Endothelial cell of umbilical vein (primary cell): ENCODE measurements around the gene CDK2. TPM values are rescaled to one million over a fixed set of nuclear protein-coding genes. Genes with fewer than 3 reads are reported as not detected.
"Not testable (repeated sequence)": the region's sequence is repeated elsewhere in the genome, so short reads cannot be mapped to it uniquely, and the experiment has no call there.

ENCODE experiments used
- Bru-seq: library from RNA; stranded (reverse); fragments of 400-500 nt; gene quantifications from one replicate; lab custom pipeline; 2021; lab: Mats Ljungman, UMichigan
- BruChase-seq, 2 experiments: library from RNA; stranded (reverse); fragments of 400-500 nt; gene quantifications; one replicate each; lab custom pipeline; 2021; lab: Mats Ljungman, UMichigan
- BruUV-seq: library from RNA; stranded (reverse); fragments of 400-500 nt; replicated peaks from 2 replicates; lab custom pipeline; 2021; lab: Mats Ljungman, UMichigan
- CTCF ChIA-PET: fragments of 300-600, 350-600 bp; sonication (Branson Sonifier 250); formaldehyde crosslinking; loops from one replicate; lab custom pipeline; 2021; ENCODE audit warnings: antibody characterized with exemption, inconsistent platforms; lab: Charles Lee
- POLR2A ChIA-PET: fragments of 300-600, 350-600 bp; sonication (Branson Sonifier 250); formaldehyde crosslinking; loops from one replicate; lab custom pipeline; 2021; ENCODE audit warnings: antibody characterized with exemption, inconsistent platforms; lab: Charles Lee
- DNase-seq: peaks from one replicate; pipeline ENCODE4 v3.0.0-alpha.2; 2011; ENCODE audit warnings: low read depth, low spot score
- FAIRE-seq: peaks from 2 replicates; lab custom pipeline; 2011; peaks lifted over from hg19 to GRCh38; lab: Jason Lieb, UNC
- H2AFZ ChIP-seq: 2 replicates; pipeline ENCODE4 v1.6.0; 2012; ENCODE audit warnings: low read depth, low read length, control low read depth, inconsistent platforms
- H3K27ac ChIP-seq: 2 replicates; pipeline ENCODE4 v1.5.1; 2011; ENCODE audit warnings: low read depth, mild to moderate bottlenecking, control low read depth, low read length, moderate library complexity; ENCODE audit not compliant: insufficient read depth
- H3K27me3 ChIP-seq, 2 experiments: 2 replicates each; pipeline versions ENCODE4 v1.6.0 to v1.6.1; 2011; ENCODE audit warnings: low read length in 2 of 2, mixed read lengths in 1 of 2; ENCODE audit not compliant: control insufficient read depth in 2 of 2, insufficient read depth in 2 of 2
- H3K36me3 ChIP-seq, 2 experiments: 2 replicates in 1 of 2; 3 replicates in 1 of 2; pipeline ENCODE4 v1.5.1; 2011; ENCODE audit warnings: low read length in 2 of 2, mild to moderate bottlenecking in 1 of 2, moderate library complexity in 1 of 2; ENCODE audit not compliant: control insufficient read depth in 2 of 2, insufficient read depth in 2 of 2; ENCODE audit errors: extremely low read depth in 1 of 2
- H3K4me1 ChIP-seq: 3 replicates; pipeline ENCODE4 v1.5.1; 2011; ENCODE audit warnings: mild to moderate bottlenecking, low read length; ENCODE audit not compliant: control insufficient read depth, insufficient read depth; ENCODE audit errors: extremely low read depth
- H3K4me2 ChIP-seq: 2 replicates; pipeline ENCODE4 v1.6.1; 2011; ENCODE audit warnings: low read length, control low read depth, mixed read lengths; ENCODE audit not compliant: insufficient read depth
- H3K4me3 ChIP-seq, 3 experiments: fragments of 200-600 bp in 1 of 3; sonication (generic), shearing (Covaris generic) in 1 of 3; replicated peaks in 1 of 3; 2 replicates each; pipeline ENCODE4 v1.5.1; 2011 to 2016; ENCODE audit warnings: control low read depth in 3 of 3, low read length in 3 of 3, mild to moderate bottlenecking in 2 of 3, inconsistent platforms in 1 of 3, low read depth in 1 of 3, moderate library complexity in 1 of 3; ENCODE audit not compliant: insufficient read depth in 1 of 3
- H3K79me2 ChIP-seq: 2 replicates; pipeline ENCODE4 v1.6.0; 2012; ENCODE audit warnings: low read length, inconsistent platforms; ENCODE audit not compliant: control insufficient read depth, insufficient read depth
- H3K9ac ChIP-seq: replicated peaks from 2 replicates; pipeline ENCODE3; 2011; ENCODE audit warnings: low read length, control low read depth; ENCODE audit not compliant: insufficient read depth; ENCODE audit errors: extremely low read depth
- H3K9me1 ChIP-seq: replicated peaks from 3 replicates; pipeline ENCODE4 v1.6.0; 2011; ENCODE audit warnings: mild to moderate bottlenecking, low read length; ENCODE audit not compliant: control insufficient read depth, insufficient read depth; ENCODE audit errors: extremely low read depth
- H3K9me3 ChIP-seq: replicated peaks from 2 replicates; pipeline ENCODE4 v1.5.1; 2012; ENCODE audit warnings: low read length, inconsistent platforms; ENCODE audit not compliant: control insufficient read depth, insufficient read depth
- H4K20me1 ChIP-seq: replicated peaks from 2 replicates; pipeline ENCODE3; 2011; ENCODE audit warnings: mild to moderate bottlenecking, low read length; ENCODE audit not compliant: control insufficient read depth, insufficient read depth; ENCODE audit errors: extremely low read depth
- FOS ChIP-seq: IDR thresholded peaks from 2 replicates; pipeline ENCODE4 v1.6.1; 2011; ENCODE audit warnings: mild to moderate bottlenecking, low read length, moderate library complexity, borderline replicate concordance; ENCODE audit not compliant: insufficient read depth
- POLR2A ChIP-seq: IDR thresholded peaks from 2 replicates; pipeline ENCODE4 v1.6.1; 2012; ENCODE audit warnings: low read depth, mild to moderate bottlenecking, control low read depth, low read length
- POLR2AphosphoS5 ChIP-seq: IDR thresholded peaks from 2 replicates; pipeline ENCODE4 v1.6.1; 2012; ENCODE audit warnings: low read depth, mild to moderate bottlenecking, control low read depth, low read length, moderate library complexity; ENCODE audit not compliant: insufficient read depth
- dilution Hi-C: fragments of 300-500 bp; cut with MboI; formaldehyde crosslinking; loops from one replicate; pipeline ENCODE4 v1.15.0; 2019; ENCODE audit warnings: low sequenced_read_pairs; ENCODE audit not compliant: extremely low pct_ligation_motif_present
- intact Hi-C: fragments of 100-400 bp; cut with micrococcal nuclease; formaldehyde crosslinking; loops from one replicate; pipeline ENCODE4 v1.10.0; 2022
- long read RNA-seq: library from polyadenylated mRNA; stranded (forward); transcript quantifications from one replicate; pipeline ENCODE4 v2.0.0, GENCODE V29; 2021
- polyA minus RNA-seq, 3 experiments: library from RNA; depleted of rRNA, polyadenylated mRNA; stranded (reverse); fragments of >200 nt; gene quantifications; 1 replicate in 1 of 3; 2 replicates in 2 of 3; pipeline ENCODE4 v1.2.3, GENCODE V29; 2011
- polyA plus RNA-seq, 4 experiments: library from polyadenylated mRNA; depleted of rRNA in 3 of 4; stranded (reverse) in 3 of 4; unstranded in 1 of 4; fragments of >200 nt; gene quantifications; 2 replicates each; pipeline versions ENCODE4 v1.2.1 to v1.2.3, GENCODE V29; 2011 to 2012; ENCODE audit warnings: missing spikeins in 1 of 4
- total RNA-seq: library from RNA; stranded (reverse); gene quantifications from 2 replicates; pipeline ENCODE4 v1.2.3, GENCODE V29; 2021

CDK2 gene
- total RNA-seq (63.6 and 69.8 TPM in 2 replicates), polyA plus RNA-seq (46.7 and 52.2 TPM in 2 replicates), polyA minus RNA-seq (58.6 and 60.2 TPM in 2 replicates), Bru-seq, nascent RNA (percentile 78 among the genes with signal in this experiment), BruChase-seq, experiment 1, labeled RNA remaining after a 6-hour chase (percentile 97 among the genes with signal in this experiment), BruChase-seq, experiment 2, labeled RNA remaining after a 2-hour chase (percentile 91 among the genes with signal in this experiment)
- 51.7 and 53.8 TPM in 2 replicates for polyA plus RNA-seq (2011; cell fraction: cytosol; rRNA removed)
- polyA plus RNA-seq (2011; cell fraction: nucleus; rRNA removed), result 74.5 and 78.7 TPM in 2 replicates
- 47.2 and 65.8 TPM in 2 replicates for polyA plus RNA-seq (2012)
- polyA minus RNA-seq (2011; cell fraction: cytosol; rRNA and poly(A)+ RNA removed), result 91.6 TPM
- 24.3 and 48.4 TPM in 2 replicates for polyA minus RNA-seq (2011; cell fraction: nucleus; rRNA and poly(A)+ RNA removed)
- long read RNA-seq, transcript CDK2-202 (6 exons, 1,260 nt), result minor isoform, 8 of 152 reads
- long read RNA-seq, transcript CDK2-208 (6 exons, 2,598 nt), result minor isoform, 5 of 152 reads
- long read RNA-seq, transcript CDK2-201 (7 exons, 2,296 nt), result major isoform, 124 of 152 reads
- long read RNA-seq, partial matches to known transcripts, result 4 of 152 reads
- long read RNA-seq, other reads (novel, unspliced or antisense), result 8 of 152 reads

DNA sequence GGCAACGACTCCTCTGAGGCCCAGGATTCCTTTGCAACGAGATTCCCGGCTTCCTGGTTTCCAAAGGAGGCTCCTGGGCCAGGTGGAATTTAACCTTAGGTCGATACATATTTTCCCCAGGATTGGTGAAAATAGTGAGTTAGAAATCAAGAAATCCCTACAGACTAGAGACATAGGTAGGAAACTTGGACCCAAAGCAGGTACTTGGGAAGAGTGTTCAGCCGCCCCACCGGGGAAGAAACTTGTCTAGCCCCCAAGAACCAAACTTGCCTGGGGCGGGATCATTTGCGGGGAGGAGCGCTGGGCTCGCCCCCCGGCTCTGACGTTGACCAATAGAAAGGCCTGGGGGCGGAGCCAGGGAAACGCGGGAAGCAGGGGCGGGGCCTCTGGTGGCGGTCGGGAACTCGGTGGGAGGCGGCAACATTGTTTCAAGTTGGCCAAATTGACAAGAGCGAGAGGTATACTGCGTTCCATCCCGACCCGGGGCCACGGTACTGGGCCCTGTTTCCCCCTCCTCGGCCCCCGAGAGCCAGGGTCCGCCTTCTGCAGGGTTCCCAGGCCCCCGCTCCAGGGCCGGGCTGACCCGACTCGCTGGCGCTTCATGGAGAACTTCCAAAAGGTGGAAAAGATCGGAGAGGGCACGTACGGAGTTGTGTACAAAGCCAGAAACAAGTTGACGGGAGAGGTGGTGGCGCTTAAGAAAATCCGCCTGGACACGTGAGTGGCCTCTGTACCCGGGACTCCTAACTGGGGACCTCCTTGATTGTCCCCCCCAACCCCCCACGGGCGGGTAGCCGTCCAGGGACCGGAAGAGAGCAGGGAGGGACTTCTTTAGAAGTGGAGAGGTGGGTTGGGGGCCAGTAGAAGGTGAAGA, at the start of gene CDK2:
TSS of gene CDK2 (plus strand) at position 423 of the 874 bp plus-strand sequence. CDS start at position 602, 179 bp downstream.
- Histone ChIP-seq H3K9me1 (no peaks in the 10 kb centered on the region), H2AFZ (peak within 1 kb of the TSS; percentile 98), H4K20me1 (no peaks in the 10 kb centered on the region), H3K36me3 (peaks cover 1 to 3% of the 10 kb centered on the region in 2 experiments), H3K9me3 (no peaks in the 10 kb centered on the region), H3K9ac (peak within 1 kb of the TSS; percentile 85), H3K4me2 (peak within 1 kb of the TSS; percentile 95), H3K27ac (peak within 1 kb of the TSS; percentile 51), H3K4me1 (peaks cover 15% of the 10 kb centered on the region), H3K27me3 (no peaks in the 10 kb centered on the region), H3K79me2 (peaks cover 13% of the 10 kb centered on the region), H3K4me3 (peak within 1 kb of the TSS; percentile 48 to 68 (median 68))
- ChIA-PET CTCF (no interaction called here), POLR2A (no interaction called here)
- intact Hi-C loops (no loop called here), dilution Hi-C loops (no loop called here)
- TSS peak; percentile 51 for BruUV-seq
- FAIRE-seq (peak; percentile 91), DNase-seq (peak; percentile 89)
- no peak for TF ChIP-seq FOS
- peak; percentile 76 for TF ChIP-seq POLR2AphosphoS5
- peak; percentile 85 for TF ChIP-seq POLR2A

- dilution Hi-C loops, H3K27me3 ChIP-seq, H3K9me3 ChIP-seq, FAIRE-seq, intact Hi-C loops, CTCF ChIA-PET, DNase-seq, H2AFZ ChIP-seq, H3K9ac ChIP-seq, H3K36me3 ChIP-seq, H3K4me2 ChIP-seq, H3K27ac ChIP-seq, H3K9me1 ChIP-seq, H4K20me1 ChIP-seq, BruUV-seq, POLR2A ChIA-PET, H3K4me3 ChIP-seq: not testable (repeated sequence)
- H3K79me2 ChIP-seq, result peaks cover 26% of the 10 kb centered on the region
- H3K4me1 ChIP-seq, result peaks cover 12% of the 10 kb centered on the region
These were observed 47.6 kb upstream of the CDK2 start for GRCh38 chr12:55919032-55919431.
